HCT116 (cell line): ENCODE results near the gene SH2B3. TPM values are rescaled to one million over a fixed set of nuclear protein-coding genes. Genes with fewer than 3 reads are reported as not detected.

ENCODE experiments used
- ATAC-seq: fragments of 200-7000 bp; cut with Tn5 transposase; 2 replicates; pipeline ENCODE4 v1.9.1; 2020; ENCODE audit warnings: mild to moderate bottlenecking, moderate library complexity
- BruUV-seq: library from RNA; stranded (reverse); fragments of 400-500 nt; replicated peaks from 2 replicates; lab custom pipeline; 2021; lab: Mats Ljungman, UMichigan
- CTCF ChIA-PET: fragments of 300-600 bp; sonication (Branson Sonifier 250); formaldehyde crosslinking; loops from one replicate; lab custom pipeline; 2021; ENCODE audit warnings: antibody characterized with exemption; lab: Charles Lee
- POLR2A ChIA-PET: fragments of 300-600, 350-600 bp; sonication (Branson Sonifier 250); formaldehyde crosslinking; loops from one replicate; lab custom pipeline; 2021; ENCODE audit warnings: antibody characterized with exemption; lab: Charles Lee
- RAD21 ChIA-PET, 2 experiments: fragments of 300-600 bp; sonication (Branson Sonifier 250); formaldehyde crosslinking; loops; one replicate each; lab custom pipeline; 2023; ENCODE audit warnings: low total read pairs in 2 of 2; ENCODE audit not compliant: uncharacterized antibody in 2 of 2, unreplicated experiment in 2 of 2, low non-redundant PET in 1 of 2; lab: Charles Lee
- DNase-seq: peaks from one replicate; pipeline ENCODE4 v3.0.0-alpha.2; 2010; ENCODE audit warnings: low read depth, low spot score
- H2AFZ ChIP-seq: fragments of 200-600 bp; shearing (Covaris generic), sonication (generic); 2 replicates; pipeline ENCODE4 v1.6.1; 2017; ENCODE audit warnings: low read depth, mixed run types, mixed read lengths, antibody characterized with exemption, low read length; ENCODE audit not compliant: poor library complexity, severe bottlenecking
- H3K27ac ChIP-seq: 2 replicates; pipeline ENCODE4 v1.5.1; 2012; ENCODE audit warnings: low read depth, low read length
- H3K27me3 ChIP-seq: fragments of 200-600 bp; sonication (generic); 2 replicates; pipeline ENCODE4 v1.6.1; 2016; ENCODE audit warnings: mixed run types, low read length, mixed read lengths; ENCODE audit not compliant: insufficient read depth
- H3K36me3 ChIP-seq, 2 experiments: fragments of 200-500 bp in 1 of 2; fragments of 200-600 bp in 1 of 2; sonication (Bioruptor generic) in 1 of 2; sonication (generic) in 1 of 2; 2 replicates each; pipeline versions ENCODE4 v1.5.1 to v1.6.1; 2014 to 2016; ENCODE audit warnings: low read length in 2 of 2, inconsistent platforms in 1 of 2, mixed read lengths in 1 of 2, mixed run types in 1 of 2; ENCODE audit not compliant: insufficient read depth in 2 of 2, control insufficient read depth in 1 of 2
- H3K4me1 ChIP-seq, 2 experiments: fragments of 200-600 bp in 1 of 2; sonication (generic) in 1 of 2; 2 replicates each; pipeline versions ENCODE4 v1.5.1 to v1.6.1; 2012 to 2017; ENCODE audit warnings: low read length in 2 of 2, inconsistent platforms in 1 of 2, mild to moderate bottlenecking in 1 of 2, mixed read lengths in 1 of 2, mixed run types in 1 of 2, moderate library complexity in 1 of 2; ENCODE audit not compliant: insufficient read depth in 2 of 2, control insufficient read depth in 1 of 2
- H3K4me2 ChIP-seq: fragments of 200-600 bp; sonication (generic); 2 replicates; pipeline ENCODE4 v1.6.1; 2017; ENCODE audit warnings: mixed run types, low read length, mixed read lengths
- H3K4me3 ChIP-seq, 2 experiments: fragments of 200-600 bp in 1 of 2; sonication (generic) in 1 of 2; replicated peaks in 1 of 2; 2 replicates each; pipeline ENCODE4 v1.5.1; 2011 to 2016; ENCODE audit warnings: low read length in 2 of 2, control low read depth in 1 of 2, low read depth in 1 of 2, mild to moderate bottlenecking in 1 of 2, mixed read lengths in 1 of 2, mixed run types in 1 of 2
- H3K79me2 ChIP-seq: fragments of 200-600 bp; sonication (generic); 2 replicates; pipeline ENCODE4 v1.6.1; 2017; ENCODE audit warnings: mild to moderate bottlenecking, mixed run types, low read length, moderate library complexity, mixed read lengths; ENCODE audit not compliant: insufficient read depth
- H3K9ac ChIP-seq: fragments of 200-600 bp; sonication (generic); 2 replicates; pipeline ENCODE4 v1.6.1; 2016; ENCODE audit warnings: low read length, mixed read lengths
- H3K9me2 ChIP-seq: fragments of 200-600 bp; sonication (generic), shearing (Covaris generic); 2 replicates; pipeline ENCODE4 v1.6.1; 2017; ENCODE audit warnings: mixed run types, mild to moderate bottlenecking, moderate library complexity; ENCODE audit not compliant: insufficient read depth
- H3K9me3 ChIP-seq, 2 experiments: fragments of 200-500 bp in 1 of 2; fragments of 200-600 bp in 1 of 2; sonication (Bioruptor generic) in 1 of 2; sonication (generic) in 1 of 2; 2 replicates each; pipeline ENCODE4 v1.6.1; 2014 to 2017; ENCODE audit warnings: low read length in 2 of 2, mixed read lengths in 2 of 2, inconsistent platforms in 1 of 2, low read depth in 1 of 2, mild to moderate bottlenecking in 1 of 2, mixed run types in 1 of 2, moderate library complexity in 1 of 2; ENCODE audit not compliant: control insufficient read depth in 1 of 2, insufficient read depth in 1 of 2
- H4K20me1 ChIP-seq: fragments of 200-600 bp; sonication (generic), shearing (Covaris generic); 2 replicates; pipeline ENCODE4 v1.6.1; 2017; ENCODE audit warnings: mixed run types, mild to moderate bottlenecking, moderate library complexity; ENCODE audit not compliant: insufficient read depth
- ATF3 ChIP-seq: IDR thresholded peaks from 2 replicates; pipeline ENCODE4 v1.6.1; 2012
- ELF1 ChIP-seq: IDR thresholded peaks from 2 replicates; pipeline ENCODE4 v1.6.1; 2012; ENCODE audit warnings: low read depth, borderline replicate concordance
- EZH2 ChIP-seq: fragments of 200-600 bp; sonication (generic); IDR thresholded peaks from 2 replicates; pipeline ENCODE4 v1.6.1; 2017; ENCODE audit warnings: antibody characterized with exemption, mixed run types
- EZH2phosphoT487 ChIP-seq: fragments of 200-600 bp; IDR thresholded peaks from 2 replicates; pipeline ENCODE4 v1.6.1; 2018; ENCODE audit warnings: antibody characterized with exemption, borderline replicate concordance
- FOSL1 ChIP-seq: IDR thresholded peaks from 2 replicates; pipeline ENCODE4 v1.6.1; 2012; ENCODE audit warnings: low read depth
- JUND ChIP-seq: IDR thresholded peaks from 2 replicates; pipeline ENCODE4 v1.6.1; 2012
- POLR2A ChIP-seq: IDR thresholded peaks from 2 replicates; pipeline ENCODE4 v1.7.0; 2011; ENCODE audit warnings: borderline replicate concordance; ENCODE audit not compliant: insufficient read depth, insufficient read length; ENCODE audit errors: extremely low read depth
- REST ChIP-seq: IDR thresholded peaks from 2 replicates; pipeline ENCODE4 v1.6.1; 2012; ENCODE audit warnings: low read depth
- SP1 ChIP-seq: IDR thresholded peaks from 2 replicates; pipeline ENCODE4 v1.6.1; 2012; ENCODE audit warnings: low read depth
- SRF ChIP-seq: IDR thresholded peaks from 2 replicates; pipeline ENCODE4 v1.6.1; 2012; ENCODE audit warnings: low read depth
- ZFX ChIP-seq: fragments of 450-650 bp; IDR thresholded peaks from 2 replicates; pipeline ENCODE4 v1.6.1; 2017
- intact Hi-C: fragments of 100-400 bp; cut with micrococcal nuclease; formaldehyde crosslinking; loops from 2 replicates; pipeline ENCODE4 v1.10.0; 2022
- total RNA-seq: library from RNA; stranded (reverse); gene quantifications from one replicate; pipeline ENCODE4 v1.2.1, GENCODE V29; 2021; ENCODE audit not compliant: unreplicated experiment
- TF ChIP-seq, protein P1 (sequence below): IDR thresholded peaks from 2 replicates; pipeline ENCODE4 v1.6.1; 2012

The SH2B3 gene
- total RNA-seq, 1 experiment from 2014 or later = 17.3 TPM

DNA sequence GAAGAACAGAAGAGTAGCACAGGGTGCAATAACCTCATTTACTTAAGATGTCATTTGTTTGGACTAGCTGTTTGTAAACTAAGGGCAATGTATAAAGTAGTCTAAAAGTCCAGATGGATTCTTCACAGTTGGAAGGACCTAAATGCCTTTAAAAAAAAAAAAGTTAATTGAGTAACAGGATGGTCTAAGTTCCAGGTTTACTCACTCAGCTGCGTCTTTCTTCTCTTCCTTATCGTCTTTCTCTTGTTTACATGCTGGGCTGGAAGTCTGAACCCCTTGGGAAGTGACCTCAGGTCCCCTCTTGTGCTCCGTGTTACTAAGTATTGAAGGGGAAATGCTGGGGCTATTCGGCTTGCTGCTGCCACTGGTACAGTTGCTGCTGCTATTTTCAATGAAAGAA, 82.5 kb downstream of the SH2B3 start:
- no peak overlapping the region for H3K4me3 ChIP-seq
- H3K27me3 ChIP-seq = no peaks in the 10 kb centered on the region
- intact Hi-C loops = loop anchor here (10.0 kb wide), 1 partner anchor 187 kb away; no protein-coding TSS in a partner anchor
- DNase-seq = no peak
- H3K4me2 ChIP-seq = no peak overlapping the region
- TF ChIP-seq, protein P1, sequence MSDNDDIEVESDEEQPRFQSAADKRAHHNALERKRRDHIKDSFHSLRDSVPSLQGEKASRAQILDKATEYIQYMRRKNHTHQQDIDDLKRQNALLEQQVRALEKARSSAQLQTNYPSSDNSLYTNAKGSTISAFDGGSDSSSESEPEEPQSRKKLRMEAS = no peak
- TF ChIP-seq REST = no peak
- TF ChIP-seq SRF = no peak
- no peak for TF ChIP-seq POLR2A
- no peak for TF ChIP-seq EZH2
- no peak for TF ChIP-seq ELF1
- TF ChIP-seq EZH2phosphoT487 = no peak
- TF ChIP-seq JUND = no peak
- TF ChIP-seq ATF3 = no peak
- TF ChIP-seq SP1 = no peak
- no peak for TF ChIP-seq ZFX
- no peak for TF ChIP-seq FOSL1
- peaks cover 30 to 40% of the 10 kb centered on the region in 2 experiments for H3K36me3 ChIP-seq
- H3K79me2 ChIP-seq = peaks cover 4% of the 10 kb centered on the region; the same call in 1 of the 2 replicates
- no TSS peak for BruUV-seq
- H3K9ac ChIP-seq = no peak overlapping the region
- POLR2A ChIA-PET = no interaction called here
- no peak for ATAC-seq
- peaks cover 5% of the 10 kb centered on the region in 2 experiments for H3K4me1 ChIP-seq
- H2AFZ ChIP-seq = no peak overlapping the region
- no peak overlapping the region for H3K27ac ChIP-seq
- no peaks in the 10 kb centered on the region for H3K9me2 ChIP-seq
- RAD21 ChIA-PET = no interaction called here
- H3K9me3 ChIP-seq = no peaks in the 10 kb centered on the region
- CTCF ChIA-PET = no interaction called here
- peaks cover 3% of the 10 kb centered on the region; the same call in 1 of the 2 replicates for H4K20me1 ChIP-seq
